IMR-90 (cell line): ENCODE measurements around the gene DNAAF2. TPM values are rescaled to one million over a fixed set of nuclear protein-coding genes. Genes with fewer than 3 reads are reported as not detected.

Experiments
- ATAC-seq: fragments of 200-7000 bp; cut with Tn5 transposase; 2 replicates; pipeline ENCODE4 v1.9.1; 2020; ENCODE audit warnings: low read depth, mild to moderate bottlenecking, moderate library complexity
- BruUV-seq: library from RNA; stranded (reverse); fragments of 400-500 nt; replicated peaks from 2 replicates; lab custom pipeline; 2021; lab: Mats Ljungman, UMichigan
- CTCF ChIA-PET: fragments of 300-600 bp; formaldehyde crosslinking; extraction: SDS; loops from one replicate; lab custom pipeline; 2021; ENCODE audit warnings: antibody characterized with exemption; lab: Yijun Ruan, JAX
- POLR2A ChIA-PET: fragments of 300-600 bp; sonication (Branson Sonifier 250); formaldehyde crosslinking; loops from one replicate; lab custom pipeline; 2022; ENCODE audit warnings: antibody characterized with exemption; ENCODE audit not compliant: unreplicated experiment; lab: Charles Lee
- DNase-seq: peaks from one replicate; pipeline ENCODE4 v3.0.0; 2013
- H2AFZ ChIP-seq: replicated peaks from 2 replicates; pipeline ENCODE3; 2013; ENCODE audit warnings: low read length, mild to moderate bottlenecking; ENCODE audit not compliant: poor library complexity
- H2AK5ac ChIP-seq: 2 replicates; pipeline ENCODE4 v1.6.1; 2013; ENCODE audit warnings: low read depth, low read length, inconsistent platforms
- H2AK9ac ChIP-seq: replicated peaks from 2 replicates; pipeline ENCODE3; 2013; ENCODE audit warnings: mild to moderate bottlenecking, low read depth, low read length, moderate library complexity; ENCODE audit not compliant: poor library complexity
- H2BK120ac ChIP-seq: 2 replicates; pipeline ENCODE4 v1.6.1; 2013; ENCODE audit warnings: low read depth, low read length, inconsistent platforms
- H2BK15ac ChIP-seq: 3 replicates; pipeline ENCODE4 v1.6.1; 2013; ENCODE audit warnings: low read depth, low read length, inconsistent platforms
- H2BK20ac ChIP-seq: 2 replicates; pipeline ENCODE4 v1.6.1; 2013; ENCODE audit warnings: low read depth, mild to moderate bottlenecking, inconsistent platforms, low read length, moderate library complexity
- H2BK5ac ChIP-seq: 2 replicates; pipeline ENCODE4 v1.6.1; 2013; ENCODE audit warnings: mild to moderate bottlenecking, low read depth, low read length, inconsistent platforms; ENCODE audit not compliant: poor library complexity, severe bottlenecking
- H3K14ac ChIP-seq: replicated peaks from 2 replicates; pipeline ENCODE4 v1.6.1; 2013; ENCODE audit warnings: low read depth, low read length, inconsistent platforms
- H3K18ac ChIP-seq: 2 replicates; pipeline ENCODE4 v1.6.1; 2013; ENCODE audit warnings: low read depth, low read length, control low read depth
- H3K23ac ChIP-seq: 2 replicates; pipeline ENCODE4 v1.6.1; 2013; ENCODE audit warnings: low read depth, low read length, inconsistent platforms
- H3K27ac ChIP-seq: 2 replicates; pipeline ENCODE4 v1.5.1; 2013; ENCODE audit warnings: mild to moderate bottlenecking, control low read depth, low read length; ENCODE audit not compliant: insufficient read depth
- H3K27me3 ChIP-seq: 2 replicates; pipeline ENCODE4 v1.6.1; 2013; ENCODE audit warnings: low read length; ENCODE audit not compliant: control insufficient read depth, insufficient read depth
- H3K36me3 ChIP-seq: 2 replicates; pipeline ENCODE4 v1.6.1; 2013; ENCODE audit warnings: low read length, mixed read lengths; ENCODE audit not compliant: control insufficient read depth, insufficient read depth
- H3K4ac ChIP-seq: 2 replicates; pipeline ENCODE4 v1.6.1; 2013; ENCODE audit warnings: low read depth, low read length, inconsistent platforms
- H3K4me1 ChIP-seq: 2 replicates; pipeline ENCODE4 v1.6.1; 2013; ENCODE audit warnings: low read length, mixed read lengths; ENCODE audit not compliant: control insufficient read depth, insufficient read depth
- H3K4me2 ChIP-seq: 2 replicates; pipeline ENCODE4 v1.6.1; 2013; ENCODE audit warnings: low read depth, mild to moderate bottlenecking, control low read depth, low read length, moderate library complexity
- H3K4me3 ChIP-seq: 2 replicates; pipeline ENCODE4 v1.5.1; 2013; ENCODE audit warnings: low read depth, mild to moderate bottlenecking, control low read depth, low read length, moderate library complexity; ENCODE audit not compliant: insufficient read depth
- H3K56ac ChIP-seq: 2 replicates; pipeline ENCODE4 v1.6.1; 2013; ENCODE audit warnings: low read length, inconsistent platforms; ENCODE audit not compliant: insufficient read depth; ENCODE audit errors: extremely low read depth
- H3K79me1 ChIP-seq, 2 experiments: 2 replicates each; pipeline ENCODE4 v1.6.1; 2013; ENCODE audit warnings: low read length in 2 of 2, inconsistent platforms in 1 of 2, low read depth in 1 of 2
- H3K9ac ChIP-seq: 2 replicates; pipeline ENCODE4 v1.6.1; 2013; ENCODE audit warnings: low read depth, low read length, control low read depth
- H3K9me1 ChIP-seq: 2 replicates; pipeline ENCODE4 v1.6.1; 2013; ENCODE audit warnings: low read length, inconsistent platforms; ENCODE audit not compliant: insufficient read depth
- H3K9me3 ChIP-seq: 2 replicates; pipeline ENCODE4 v1.6.1; 2013; ENCODE audit warnings: low read length; ENCODE audit not compliant: control insufficient read depth, insufficient read depth
- H4K20me1 ChIP-seq: 2 replicates; pipeline ENCODE4 v1.6.1; 2013; ENCODE audit warnings: low read length, inconsistent platforms; ENCODE audit not compliant: insufficient read depth
- H4K5ac ChIP-seq: 2 replicates; pipeline ENCODE4 v1.6.1; 2013; ENCODE audit warnings: mild to moderate bottlenecking, low read depth, low read length, control low read depth
- H4K8ac ChIP-seq, 2 experiments: 2 replicates each; pipeline ENCODE4 v1.6.1; 2013; ENCODE audit warnings: low read depth in 2 of 2, low read length in 2 of 2, control low read depth in 1 of 2, inconsistent platforms in 1 of 2
- H4K91ac ChIP-seq: 2 replicates; pipeline ENCODE4 v1.6.1; 2013; ENCODE audit warnings: low read depth, low read length, inconsistent platforms; ENCODE audit not compliant: insufficient read depth
- BHLHE40 ChIP-seq: fragments of 150-350 bp; IDR thresholded peaks from 2 replicates; pipeline ENCODE4 v1.6.1; 2016; ENCODE audit warnings: mild to moderate bottlenecking, low read depth, low read length
- WGBS, 2 experiments: methylation state at CpG; one replicate each; pipeline versions ENCODE4 v1.1.5 to v1.1.7; 2013; ENCODE audit warnings: missing lambda C conversion rate in 2 of 2; ENCODE audit not compliant: insufficient read length in 1 of 2; ENCODE audit errors: extremely low coverage in 2 of 2; 5-methylcytosine and 5-hydroxymethylcytosine counted together
- dilution Hi-C: fragments of 300-500 bp; cut with HindIII; formaldehyde crosslinking; loops from one replicate; pipeline ENCODE4 v1.14.3; 2018; ENCODE audit warnings: low sequenced_read_pairs; ENCODE audit not compliant: unreplicated experiment
- in situ Hi-C: fragments of 300-500 bp; cut with MboI; formaldehyde crosslinking; loops from 3 replicates; pipeline ENCODE4 v1.14.3; 2019; ENCODE audit warnings: low sequenced_read_pairs, inconsistent platforms, mixed read lengths
- intact Hi-C: fragments of 100-400 bp; cut with micrococcal nuclease; formaldehyde crosslinking; loops from 2 replicates; pipeline ENCODE4 v1.10.0; 2022
- polyA plus RNA-seq, 3 experiments: library from polyadenylated mRNA; depleted of rRNA; stranded (reverse); fragments of >200 nt; gene quantifications; 2 replicates each; pipeline ENCODE4 v1.2.3, GENCODE V29; 2012; ENCODE audit warnings: low replicate concordance in 1 of 3
- total RNA-seq: library from RNA; depleted of rRNA; stranded (reverse); fragments of >200 nt; gene quantifications from 2 replicates; pipeline ENCODE4 v1.2.3, GENCODE V29; 2012

DNAAF2 gene
- total and polyA plus RNA-seq, 2 of the 4 experiments (the other 2 are of a cell fraction): 4.1 to 4.7 TPM

GRCh38 chr14:49637534-49638078 is 2.6 kb upstream of the DNAAF2 start:
- BruUV-seq: no TSS peak
- H2AK5ac ChIP-seq: no peak overlapping the region
- H4K91ac ChIP-seq: no peak overlapping the region
- H4K8ac ChIP-seq: no peak overlapping the region
- ChIA-PET POLR2A (no interaction called here), CTCF (no interaction called here)
- no peak overlapping the region for H3K4me3 ChIP-seq
- H2BK20ac ChIP-seq: no peak overlapping the region
- no peak overlapping the region for H2BK5ac ChIP-seq
- intact Hi-C loops: no loop called here
- no peak overlapping the region for H4K5ac ChIP-seq
- H3K14ac ChIP-seq: no peak overlapping the region
- no peak overlapping the region for H3K4me2 ChIP-seq
- no peaks in the 10 kb centered on the region for H3K27me3 ChIP-seq
- no peak overlapping the region for H3K9ac ChIP-seq
- no peak overlapping the region for H3K27ac ChIP-seq
- DNase-seq: peak; percentile 62
- H2AK9ac ChIP-seq: no peak overlapping the region
- no peak overlapping the region for H3K56ac ChIP-seq
- H3K23ac ChIP-seq: no peak overlapping the region
- H3K4me1 ChIP-seq: peaks cover 2% of the 10 kb centered on the region; the same call in 1 of the 2 replicates
- no peak for ATAC-seq
- H3K9me3 ChIP-seq: no peaks in the 10 kb centered on the region
- no peak overlapping the region for H2BK15ac ChIP-seq
- H3K4ac ChIP-seq: no peak overlapping the region
- in situ Hi-C loops: loop anchor here (5.0 kb wide), 1 partner anchor 130 kb away; the partner anchor contains the start of gene KLHDC2
- no CpG with 5 or more reads among the region's 3 CpGs for WGBS, 2 experiments
- peaks cover 8% of the 10 kb centered on the region for H3K9me1 ChIP-seq
- dilution Hi-C loops: no loop called here
- no peak overlapping the region for H2AFZ ChIP-seq
- peaks cover 33% of the 10 kb centered on the region for H4K20me1 ChIP-seq
- TF ChIP-seq BHLHE40: no peak
- H2BK120ac ChIP-seq: no peak overlapping the region
- peaks cover 8% of the 10 kb centered on the region; the same call in 1 of the 2 replicates for H3K36me3 ChIP-seq
- H3K79me1 ChIP-seq: peaks cover 33 to 72% of the 10 kb centered on the region in 2 experiments
- H3K18ac ChIP-seq: no peak overlapping the region
